ENCODE measurements around the gene PLXNA3. TPM values are rescaled to one million over a fixed set of nuclear protein-coding genes. Genes with fewer than 3 reads are reported as not detected.

PLXNA3 gene
- total RNA-seq, 1 experiment from 2014 or later, result 128 TPM

- ChIA-PET POLR2A (interaction anchor here (0.5 kb wide), 1 partner anchor 22 kb away, joined by 3 read pairs; no protein-coding TSS in a partner anchor), CTCF (no interaction called here)
- ATAC-seq (no peak), DNase-seq (ENCODE audit: low read depth, low spot score) (no peak)
- no peaks in the 10 kb centered on the region for H3K27me3 ChIP-seq (ENCODE audit: control insufficient read depth, insufficient read depth, low read length)
- intact Hi-C loops (cut with micrococcal nuclease; ENCODE audit: unreplicated experiment) (no loop called here), in situ Hi-C loops (cut with HindIII; ENCODE audit: low pct_unique_long_range_greater_than_20kb, low sequenced_read_pairs) (no loop called here)
- H3K4me1 ChIP-seq (ENCODE audit: control insufficient read depth, insufficient read depth, low read length), result peaks cover 12% of the 10 kb centered on the region
- no peak overlapping the region for H3K4me3 ChIP-seq (ENCODE audit: low read depth in 2 of 2, low read length in 2 of 2)
- no peaks in the 10 kb centered on the region for H3K36me3 ChIP-seq (ENCODE audit: control insufficient read depth, insufficient read depth, low read length)
- H3K9me3 ChIP-seq (ENCODE audit: control insufficient read depth, insufficient read depth, low read depth, low read length), result no peaks in the 10 kb centered on the region
- H3K27ac ChIP-seq (ENCODE audit: low read length), result no peak overlapping the region
- TF ChIP-seq CTCF (IDR thresholded peaks at IDR 0.05) (no peak), SIN3A (IDR thresholded peaks at IDR 0.05; ENCODE audit: borderline replicate concordance, insufficient read depth, low read depth, low read length) (no peak), TCF7L2 (IDR thresholded peaks at IDR 0.05; ENCODE audit: low read depth, low read length) (no peak), POLR2AphosphoS5 (IDR thresholded peaks at IDR 0.05; ENCODE audit: low read depth, low read length) (no peak)
- TF ChIP-seq, protein P1, sequence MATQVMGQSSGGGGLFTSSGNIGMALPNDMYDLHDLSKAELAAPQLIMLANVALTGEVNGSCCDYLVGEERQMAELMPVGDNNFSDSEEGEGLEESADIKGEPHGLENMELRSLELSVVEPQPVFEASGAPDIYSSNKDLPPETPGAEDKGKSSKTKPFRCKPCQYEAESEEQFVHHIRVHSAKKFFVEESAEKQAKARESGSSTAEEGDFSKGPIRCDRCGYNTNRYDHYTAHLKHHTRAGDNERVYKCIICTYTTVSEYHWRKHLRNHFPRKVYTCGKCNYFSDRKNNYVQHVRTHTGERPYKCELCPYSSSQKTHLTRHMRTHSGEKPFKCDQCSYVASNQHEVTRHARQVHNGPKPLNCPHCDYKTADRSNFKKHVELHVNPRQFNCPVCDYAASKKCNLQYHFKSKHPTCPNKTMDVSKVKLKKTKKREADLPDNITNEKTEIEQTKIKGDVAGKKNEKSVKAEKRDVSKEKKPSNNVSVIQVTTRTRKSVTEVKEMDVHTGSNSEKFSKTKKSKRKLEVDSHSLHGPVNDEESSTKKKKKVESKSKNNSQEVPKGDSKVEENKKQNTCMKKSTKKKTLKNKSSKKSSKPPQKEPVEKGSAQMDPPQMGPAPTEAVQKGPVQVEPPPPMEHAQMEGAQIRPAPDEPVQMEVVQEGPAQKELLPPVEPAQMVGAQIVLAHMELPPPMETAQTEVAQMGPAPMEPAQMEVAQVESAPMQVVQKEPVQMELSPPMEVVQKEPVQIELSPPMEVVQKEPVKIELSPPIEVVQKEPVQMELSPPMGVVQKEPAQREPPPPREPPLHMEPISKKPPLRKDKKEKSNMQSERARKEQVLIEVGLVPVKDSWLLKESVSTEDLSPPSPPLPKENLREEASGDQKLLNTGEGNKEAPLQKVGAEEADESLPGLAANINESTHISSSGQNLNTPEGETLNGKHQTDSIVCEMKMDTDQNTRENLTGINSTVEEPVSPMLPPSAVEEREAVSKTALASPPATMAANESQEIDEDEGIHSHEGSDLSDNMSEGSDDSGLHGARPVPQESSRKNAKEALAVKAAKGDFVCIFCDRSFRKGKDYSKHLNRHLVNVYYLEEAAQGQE (IDR thresholded peaks at IDR 0.05; ENCODE audit: insufficient read depth in 1 of 2, low read depth in 2 of 2, low read length in 1 of 2), result no peak
- no TSS peak for BruUV-seq (replicated peaks)
Observed at GRCh38 chrX:154519389-154519788, 61.3 kb downstream of the PLXNA3 start.

- DNase-seq (ENCODE audit: low read depth, low spot score), result no peak
- peaks cover 12% of the 10 kb centered on the region for H3K4me1 ChIP-seq (ENCODE audit: control insufficient read depth, insufficient read depth, low read length)
Observed at GRCh38 chrX:154525606-154526490, 67.8 kb downstream of the PLXNA3 start.

More at GRCh38 chrX:154525606-154526490, 67.8 kb downstream of the PLXNA3 start:
- Histone ChIP-seq H3K36me3 (ENCODE audit: control insufficient read depth, insufficient read depth, low read length) (no peaks in the 10 kb centered on the region), H3K27ac (ENCODE audit: low read length) (no peak overlapping the region), H3K27me3 (ENCODE audit: control insufficient read depth, insufficient read depth, low read length) (no peaks in the 10 kb centered on the region), H3K4me3 (ENCODE audit: low read depth in 2 of 2, low read length in 2 of 2) (no peak overlapping the region), H3K9me3 (ENCODE audit: control insufficient read depth, insufficient read depth, low read depth, low read length) (no peaks in the 10 kb centered on the region)
- intact Hi-C loops (cut with micrococcal nuclease; ENCODE audit: unreplicated experiment), result no loop called here
- in situ Hi-C loops (cut with HindIII; ENCODE audit: low pct_unique_long_range_greater_than_20kb, low sequenced_read_pairs), result no loop called here
- CTCF ChIA-PET, result interaction anchor here (0.9 kb wide), 2 partner anchors 9 to 16 kb away, joined by 3 to 10 read pairs; no protein-coding TSS in a partner anchor
- no TSS peak for BruUV-seq (replicated peaks)
- TF ChIP-seq POLR2AphosphoS5 (IDR thresholded peaks at IDR 0.05; ENCODE audit: low read depth, low read length) (no peak), TCF7L2 (IDR thresholded peaks at IDR 0.05; ENCODE audit: low read depth, low read length) (no peak), SIN3A (IDR thresholded peaks at IDR 0.05; ENCODE audit: borderline replicate concordance, insufficient read depth, low read depth, low read length) (no peak), CTCF (IDR thresholded peaks at IDR 0.05) (no peak)
- TF ChIP-seq, protein P1 (IDR thresholded peaks at IDR 0.05; ENCODE audit: insufficient read depth in 1 of 2, low read depth in 2 of 2, low read length in 1 of 2), result no peak
- POLR2A ChIA-PET, result interaction anchor here (0.6 to 0.7 kb wide), 2 partner anchors 46 to 52 kb away, joined by 5 to 6 read pairs; no protein-coding TSS in a partner anchor
- ATAC-seq, result no peak

Measured in Panc1 (cell line).